IPS-NIHi11 (cell line): ENCODE data around the gene PLB1.

Experiments used
- DNase-seq: peaks from one replicate; pipeline ENCODE4 v3.0.0; 2012; ENCODE audit warnings: mixed read lengths, low spot score

The PLB1 gene

GRCh38 chr2:28565720-28566295 lies 69.9 kb downstream of the PLB1 start:
- DNase-seq: no peak

DNA sequence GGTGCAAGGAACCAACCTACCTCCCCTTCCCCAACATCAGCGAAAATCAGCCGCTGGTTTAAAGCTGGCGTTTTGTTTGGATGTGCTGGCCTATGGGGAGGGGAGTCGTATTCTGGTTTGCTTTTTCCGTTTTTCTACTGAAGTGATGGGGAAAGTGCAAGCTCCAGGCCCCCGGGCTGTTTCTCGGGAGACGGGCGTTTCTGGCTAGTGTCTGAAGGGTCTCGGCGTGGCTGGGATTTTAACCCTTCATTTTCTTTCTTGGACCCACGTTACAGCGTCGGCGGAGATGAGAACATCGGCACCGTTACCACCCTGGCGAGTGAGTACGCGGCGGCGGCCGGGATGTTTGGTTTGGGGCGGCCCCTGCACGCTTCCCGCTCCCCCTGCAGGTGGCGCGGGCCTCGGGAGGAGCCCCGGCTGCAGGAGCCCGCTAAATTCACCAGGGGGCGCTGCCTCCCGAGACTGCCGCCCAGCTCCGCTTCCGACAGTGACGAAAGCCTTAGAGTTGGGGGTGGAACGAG lies 70.7 kb downstream of the PLB1 start:
- peak; percentile 97 for DNase-seq

GRCh38 chr2:28567061-28567471 lies 71.2 kb downstream of the PLB1 start:
- DNase-seq: peak; percentile 53

- DNase-seq: no peak
These were observed 72.2 kb downstream of the PLB1 start for GRCh38 chr2:28568036-28568435.

GRCh38 chr2:28568533-28568932 lies 72.7 kb downstream of the PLB1 start:
- no peak for DNase-seq

GRCh38 chr2:28570431-28570830 lies 74.6 kb downstream of the PLB1 start:
- DNase-seq: no peak

DNA sequence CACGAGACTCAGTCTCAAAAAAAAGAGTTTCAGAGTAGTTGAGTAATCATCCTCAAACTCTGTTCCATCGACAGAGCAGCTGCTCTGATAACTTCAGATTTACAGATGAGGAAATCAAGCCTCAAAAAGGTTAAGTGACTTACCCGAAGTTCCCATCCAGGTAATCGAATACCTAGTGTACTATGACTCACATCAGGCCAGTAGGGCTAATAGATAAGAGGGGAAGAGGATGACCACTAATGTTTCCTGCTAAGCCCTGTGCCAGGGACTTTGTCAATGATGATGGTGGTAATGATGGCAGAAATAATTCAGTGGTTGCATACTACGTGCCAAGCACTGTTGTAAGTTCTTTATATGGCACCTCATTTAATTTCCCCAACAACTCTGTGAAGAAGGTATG lies 80.9 kb downstream of the PLB1 start:
- DNase-seq: no peak

GRCh38 chr2:28577791-28578680 lies 82.2 kb downstream of the PLB1 start:
- DNase-seq: no peak

- no peak for DNase-seq
These were observed 82.9 kb downstream of the PLB1 start for GRCh38 chr2:28578774-28579173.

- DNase-seq: no peak
These were observed 83.7 kb downstream of the PLB1 start for GRCh38 chr2:28579606-28580005.

DNA sequence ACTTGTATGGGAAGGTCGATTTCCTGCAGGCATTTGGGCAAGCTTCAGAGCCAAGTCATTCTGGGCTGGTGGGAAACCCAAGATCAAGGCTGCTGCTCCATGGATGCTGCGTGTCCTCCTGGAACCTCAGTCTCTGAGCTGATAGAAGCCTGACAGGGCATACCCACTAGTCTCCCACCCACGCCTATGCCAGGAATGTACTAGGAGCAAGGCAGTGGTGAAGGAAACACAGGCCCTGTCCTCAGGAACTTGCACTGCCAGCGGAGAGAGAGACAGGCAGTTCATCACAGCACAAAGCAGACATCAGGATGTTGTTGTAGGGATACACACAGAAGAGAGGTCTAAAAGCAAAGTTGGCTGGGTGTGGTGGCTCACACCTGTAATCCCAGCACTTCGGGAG lies 84.2 kb downstream of the PLB1 start:
- no peak for DNase-seq

DNA sequence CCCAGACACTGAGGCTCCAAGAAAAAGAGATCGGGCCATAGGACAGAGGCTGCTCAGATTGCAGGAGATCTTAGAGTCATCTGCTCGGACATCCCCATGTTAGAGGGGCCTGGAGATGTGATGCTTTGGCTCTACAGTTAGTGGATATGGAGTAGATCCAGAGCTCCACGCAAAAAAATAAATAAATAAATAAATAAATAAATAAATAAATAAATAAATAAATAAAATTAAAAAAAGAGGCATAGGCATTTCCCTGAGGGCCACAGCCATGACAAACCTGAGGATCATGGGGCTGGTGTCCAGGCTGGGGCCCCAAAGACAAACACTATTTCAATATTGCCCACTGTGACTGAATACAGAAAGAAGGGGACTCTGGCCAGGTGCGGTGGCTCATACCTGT lies 85.5 kb downstream of the PLB1 start:
- no peak for DNase-seq

DNA sequence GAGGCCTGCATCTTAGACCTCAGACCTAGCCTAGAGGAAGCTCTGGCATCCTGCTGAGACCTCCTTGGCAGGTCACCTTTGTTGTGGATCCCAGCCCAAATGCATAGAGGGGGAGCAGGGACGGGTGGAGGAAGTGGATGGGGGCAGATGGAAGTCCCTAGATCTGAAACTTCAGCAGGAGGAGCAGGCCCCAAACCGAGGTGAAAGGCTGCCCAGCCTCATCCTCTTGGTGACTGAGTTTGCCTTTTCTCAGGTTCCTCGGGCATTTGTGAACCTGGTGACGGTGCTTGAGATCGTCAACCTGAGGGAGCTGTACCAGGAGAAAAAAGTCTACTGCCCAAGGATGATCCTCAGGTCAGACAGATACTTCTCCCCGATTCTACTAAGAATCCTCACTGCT lies 86.3 kb downstream of the PLB1 start:
- no peak for DNase-seq

DNA sequence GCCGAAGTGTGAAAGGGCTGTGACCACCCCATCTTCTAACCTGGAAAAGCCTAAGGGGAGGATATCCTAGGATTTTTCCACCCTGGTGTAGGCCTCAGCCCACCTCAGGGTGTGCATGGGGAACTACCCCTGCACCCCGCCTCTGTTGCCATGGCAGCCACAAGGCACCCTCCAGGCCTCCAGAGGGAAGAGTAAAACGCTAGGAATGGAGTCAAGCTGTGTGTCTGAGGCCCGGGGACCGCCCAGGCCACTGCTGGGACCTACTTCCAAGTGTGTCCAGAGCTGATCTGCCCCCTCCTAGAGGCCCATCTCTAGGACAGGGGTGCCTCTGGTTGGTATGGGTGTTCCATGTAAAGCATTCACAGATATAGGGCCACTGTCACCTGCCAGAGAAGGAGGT lies 86.7 kb downstream of the PLB1 start:
- no peak for DNase-seq

DNA sequence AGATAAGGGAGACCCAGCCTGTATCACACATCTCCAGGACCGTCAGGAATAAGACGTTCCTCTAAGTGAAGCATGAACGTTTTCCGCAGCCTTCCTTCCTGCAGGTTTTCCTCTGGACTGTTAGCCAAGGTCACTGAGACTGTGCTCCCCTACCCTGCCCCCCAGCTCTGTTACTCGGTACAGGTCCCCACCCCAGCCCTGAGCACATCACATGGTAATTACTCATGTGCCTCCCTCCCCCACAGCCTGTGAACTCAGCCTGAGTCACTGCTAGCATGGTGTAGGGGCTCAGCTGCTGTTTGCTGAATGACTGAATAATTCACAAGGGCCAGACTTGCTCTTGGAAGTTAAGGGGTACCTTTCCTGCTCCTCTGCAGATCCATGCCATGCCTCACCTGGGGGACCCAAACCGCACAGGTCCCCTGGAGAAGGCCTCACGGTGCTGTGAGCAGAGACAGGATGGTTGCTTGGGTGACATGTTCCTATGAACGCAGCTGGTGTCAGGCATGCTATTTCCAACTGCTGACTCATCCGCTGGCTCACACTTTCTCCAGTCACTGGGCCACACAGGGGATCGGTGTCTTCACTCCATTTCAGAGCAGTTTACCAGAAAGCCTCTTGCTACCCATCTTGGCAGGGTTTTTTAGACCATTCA lies 88.2 kb downstream of the PLB1 start:
- no peak for DNase-seq

GRCh38 chr2:28586867-28587266 lies 91.0 kb downstream of the PLB1 start:
- DNase-seq: no peak

DNA sequence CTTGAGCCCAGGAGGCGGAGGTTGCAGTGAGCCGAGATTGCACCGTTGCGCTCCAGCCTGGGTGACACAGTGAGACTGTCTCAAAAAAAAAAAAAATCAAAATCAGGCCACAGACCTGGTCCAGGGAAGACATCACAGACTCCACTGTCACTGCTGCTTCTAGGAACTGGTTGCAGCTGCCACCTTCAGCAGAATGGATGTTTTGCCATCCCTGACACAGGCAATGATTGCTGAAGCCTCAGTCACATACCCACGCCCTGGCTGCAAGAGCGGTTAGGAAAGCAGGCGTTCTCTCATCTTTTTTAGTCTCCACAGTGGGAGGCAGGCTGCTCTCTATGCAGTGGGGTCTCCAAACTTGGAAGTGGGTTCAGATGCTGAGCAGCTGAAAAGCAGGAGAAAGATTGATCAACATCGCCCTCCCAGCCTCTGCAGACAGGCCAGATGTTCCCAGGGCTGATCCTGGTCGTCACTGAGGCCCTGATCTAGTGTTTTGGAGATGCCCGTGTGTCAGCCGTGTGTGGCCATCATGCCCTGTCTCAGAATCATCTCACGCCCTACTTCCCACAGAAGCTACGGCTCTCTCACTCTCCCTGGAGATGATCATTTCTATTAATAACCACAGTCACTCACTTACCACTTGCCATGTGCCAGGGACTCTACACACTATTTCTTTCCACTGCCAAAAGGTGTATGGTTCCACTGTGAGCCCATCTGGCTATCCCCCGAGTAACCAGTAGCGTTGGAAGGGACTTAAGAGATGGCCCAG lies 91.8 kb downstream of the PLB1 start:
- DNase-seq: no peak

DNA sequence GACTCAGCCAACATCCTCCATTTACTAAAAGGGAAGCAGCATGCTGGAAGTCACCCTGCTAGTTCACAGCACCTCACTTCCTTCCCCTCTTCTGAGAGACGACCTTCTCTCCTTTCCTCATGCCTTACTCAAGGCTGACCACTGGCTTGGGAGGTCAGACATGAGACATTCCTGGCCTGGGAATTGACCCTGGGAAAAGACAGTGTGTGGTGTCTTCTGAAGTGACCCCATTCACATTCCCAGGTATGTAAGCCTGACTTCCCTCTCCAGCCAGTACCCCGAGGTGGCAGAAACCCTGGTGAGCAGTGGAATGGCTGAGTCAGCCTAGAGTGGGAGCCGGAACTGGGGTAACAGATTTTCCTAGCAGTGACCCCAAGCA lies 92.4 kb downstream of the PLB1 start:
- no peak for DNase-seq

- no peak for DNase-seq
These were observed 94.0 kb downstream of the PLB1 start for GRCh38 chr2:28589746-28590463.

DNA sequence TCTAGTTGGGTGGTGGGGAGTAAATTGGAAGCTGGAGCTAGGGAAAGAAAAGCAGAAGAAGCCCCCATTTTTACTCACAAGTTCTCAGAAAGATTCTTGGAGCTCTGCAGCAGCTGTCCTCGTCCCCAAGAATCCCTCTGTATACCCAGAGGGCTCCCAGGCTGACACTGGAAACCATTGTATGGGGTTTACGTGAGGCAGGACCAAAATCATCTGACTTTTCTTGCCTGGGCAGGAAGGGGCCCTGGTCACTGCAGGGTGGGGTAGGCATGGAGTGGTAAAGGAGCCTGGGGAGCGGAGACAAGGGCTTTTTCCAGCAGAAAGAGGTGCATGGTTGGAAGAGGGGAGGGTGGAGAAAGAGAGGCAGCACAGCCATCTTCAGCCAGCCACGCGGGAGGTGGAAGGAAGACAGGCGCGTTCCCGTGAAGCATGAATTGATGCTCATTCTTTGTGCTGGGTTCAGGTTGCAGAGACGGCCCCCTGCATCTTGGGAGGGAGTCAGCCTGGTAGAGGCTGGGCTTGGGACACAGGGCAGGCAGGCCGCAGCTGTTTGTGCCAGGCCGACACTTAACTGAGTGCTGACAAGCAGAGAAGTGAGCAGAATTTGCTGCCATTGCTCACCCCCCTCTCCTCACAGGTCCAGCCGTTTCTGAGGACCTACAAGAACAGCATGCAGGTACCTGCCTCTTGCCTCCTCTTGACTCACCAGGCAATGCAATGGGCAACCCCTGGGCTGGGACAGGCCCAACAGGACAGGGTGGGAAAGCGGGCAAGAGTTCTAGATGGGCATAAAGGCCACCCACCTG lies 94.8 kb downstream of the PLB1 start:
- DNase-seq: no peak
